ENCODE data around the gene MAP6.

DNA sequence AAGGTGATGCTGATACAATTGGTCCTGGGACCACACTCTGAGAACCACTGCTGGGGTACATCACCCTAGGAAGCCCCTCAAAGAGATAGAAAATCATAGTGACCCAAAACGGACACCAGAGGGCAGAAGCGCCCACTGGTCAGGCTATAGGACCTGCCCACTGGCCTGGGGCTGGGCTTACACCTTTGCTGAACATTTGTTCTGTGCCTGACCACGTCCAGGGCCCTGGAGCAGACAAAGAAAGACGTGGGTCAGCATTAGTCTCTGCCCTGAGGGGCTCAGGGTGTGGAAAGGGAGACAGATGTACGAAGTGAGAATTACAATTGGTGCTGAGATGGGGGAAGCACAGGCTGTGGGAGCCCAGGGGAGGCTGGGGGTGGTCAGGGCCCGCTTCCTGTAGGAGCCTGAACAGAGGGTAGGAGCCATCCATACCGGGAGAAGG, 121.2 kb downstream of the MAP6 start:
- TF ChIP-seq, protein P1, sequence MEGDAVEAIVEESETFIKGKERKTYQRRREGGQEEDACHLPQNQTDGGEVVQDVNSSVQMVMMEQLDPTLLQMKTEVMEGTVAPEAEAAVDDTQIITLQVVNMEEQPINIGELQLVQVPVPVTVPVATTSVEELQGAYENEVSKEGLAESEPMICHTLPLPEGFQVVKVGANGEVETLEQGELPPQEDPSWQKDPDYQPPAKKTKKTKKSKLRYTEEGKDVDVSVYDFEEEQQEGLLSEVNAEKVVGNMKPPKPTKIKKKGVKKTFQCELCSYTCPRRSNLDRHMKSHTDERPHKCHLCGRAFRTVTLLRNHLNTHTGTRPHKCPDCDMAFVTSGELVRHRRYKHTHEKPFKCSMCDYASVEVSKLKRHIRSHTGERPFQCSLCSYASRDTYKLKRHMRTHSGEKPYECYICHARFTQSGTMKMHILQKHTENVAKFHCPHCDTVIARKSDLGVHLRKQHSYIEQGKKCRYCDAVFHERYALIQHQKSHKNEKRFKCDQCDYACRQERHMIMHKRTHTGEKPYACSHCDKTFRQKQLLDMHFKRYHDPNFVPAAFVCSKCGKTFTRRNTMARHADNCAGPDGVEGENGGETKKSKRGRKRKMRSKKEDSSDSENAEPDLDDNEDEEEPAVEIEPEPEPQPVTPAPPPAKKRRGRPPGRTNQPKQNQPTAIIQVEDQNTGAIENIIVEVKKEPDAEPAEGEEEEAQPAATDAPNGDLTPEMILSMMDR (IDR thresholded peaks at IDR 0.05 in 2 of 3, conservative IDR thresholded peaks at IDR 0.05 in 1 of 3; ENCODE audit: borderline replicate concordance in 1 of 3, insufficient read depth in 1 of 3, low read depth in 2 of 3, low read length in 2 of 3) = peak; percentile 80 to 93 (median 86); a peak in 5 of 6 replicates
- TF ChIP-seq EZH2phosphoT487 (IDR thresholded peaks at IDR 0.05; ENCODE audit: borderline replicate concordance) (no peak), POLR2A (IDR thresholded peaks at IDR 0.05; ENCODE audit: borderline replicate concordance, extremely low read depth, insufficient read depth, insufficient read length) (no peak), MAX (IDR thresholded peaks at IDR 0.05) (no peak), POLR2AphosphoS5 (IDR thresholded peaks at IDR 0.05; ENCODE audit: low read depth, low read length) (no peak), SP1 (IDR thresholded peaks at IDR 0.05; ENCODE audit: low read depth) (no peak), EZH2 (IDR thresholded peaks at IDR 0.05) (no peak), CEBPB (IDR thresholded peaks at IDR 0.05; ENCODE audit: low read depth) (no peak), TCF7L2 (IDR thresholded peaks at IDR 0.05; ENCODE audit: borderline replicate concordance, extremely low read depth, insufficient read depth, insufficient read length) (no peak), SRF (IDR thresholded peaks at IDR 0.05; ENCODE audit: low read depth) (no peak), CBX3 (IDR thresholded peaks at IDR 0.05; ENCODE audit: low read depth) (no peak)
- TF ChIP-seq, protein P2, sequence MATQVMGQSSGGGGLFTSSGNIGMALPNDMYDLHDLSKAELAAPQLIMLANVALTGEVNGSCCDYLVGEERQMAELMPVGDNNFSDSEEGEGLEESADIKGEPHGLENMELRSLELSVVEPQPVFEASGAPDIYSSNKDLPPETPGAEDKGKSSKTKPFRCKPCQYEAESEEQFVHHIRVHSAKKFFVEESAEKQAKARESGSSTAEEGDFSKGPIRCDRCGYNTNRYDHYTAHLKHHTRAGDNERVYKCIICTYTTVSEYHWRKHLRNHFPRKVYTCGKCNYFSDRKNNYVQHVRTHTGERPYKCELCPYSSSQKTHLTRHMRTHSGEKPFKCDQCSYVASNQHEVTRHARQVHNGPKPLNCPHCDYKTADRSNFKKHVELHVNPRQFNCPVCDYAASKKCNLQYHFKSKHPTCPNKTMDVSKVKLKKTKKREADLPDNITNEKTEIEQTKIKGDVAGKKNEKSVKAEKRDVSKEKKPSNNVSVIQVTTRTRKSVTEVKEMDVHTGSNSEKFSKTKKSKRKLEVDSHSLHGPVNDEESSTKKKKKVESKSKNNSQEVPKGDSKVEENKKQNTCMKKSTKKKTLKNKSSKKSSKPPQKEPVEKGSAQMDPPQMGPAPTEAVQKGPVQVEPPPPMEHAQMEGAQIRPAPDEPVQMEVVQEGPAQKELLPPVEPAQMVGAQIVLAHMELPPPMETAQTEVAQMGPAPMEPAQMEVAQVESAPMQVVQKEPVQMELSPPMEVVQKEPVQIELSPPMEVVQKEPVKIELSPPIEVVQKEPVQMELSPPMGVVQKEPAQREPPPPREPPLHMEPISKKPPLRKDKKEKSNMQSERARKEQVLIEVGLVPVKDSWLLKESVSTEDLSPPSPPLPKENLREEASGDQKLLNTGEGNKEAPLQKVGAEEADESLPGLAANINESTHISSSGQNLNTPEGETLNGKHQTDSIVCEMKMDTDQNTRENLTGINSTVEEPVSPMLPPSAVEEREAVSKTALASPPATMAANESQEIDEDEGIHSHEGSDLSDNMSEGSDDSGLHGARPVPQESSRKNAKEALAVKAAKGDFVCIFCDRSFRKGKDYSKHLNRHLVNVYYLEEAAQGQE (IDR thresholded peaks at IDR 0.05; ENCODE audit: low read depth) = no peak
- TF ChIP-seq, protein P3, sequence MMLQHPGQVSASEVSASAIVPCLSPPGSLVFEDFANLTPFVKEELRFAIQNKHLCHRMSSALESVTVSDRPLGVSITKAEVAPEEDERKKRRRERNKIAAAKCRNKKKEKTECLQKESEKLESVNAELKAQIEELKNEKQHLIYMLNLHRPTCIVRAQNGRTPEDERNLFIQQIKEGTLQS (IDR thresholded peaks at IDR 0.05) = no peak
- TF ChIP-seq, protein P4, sequence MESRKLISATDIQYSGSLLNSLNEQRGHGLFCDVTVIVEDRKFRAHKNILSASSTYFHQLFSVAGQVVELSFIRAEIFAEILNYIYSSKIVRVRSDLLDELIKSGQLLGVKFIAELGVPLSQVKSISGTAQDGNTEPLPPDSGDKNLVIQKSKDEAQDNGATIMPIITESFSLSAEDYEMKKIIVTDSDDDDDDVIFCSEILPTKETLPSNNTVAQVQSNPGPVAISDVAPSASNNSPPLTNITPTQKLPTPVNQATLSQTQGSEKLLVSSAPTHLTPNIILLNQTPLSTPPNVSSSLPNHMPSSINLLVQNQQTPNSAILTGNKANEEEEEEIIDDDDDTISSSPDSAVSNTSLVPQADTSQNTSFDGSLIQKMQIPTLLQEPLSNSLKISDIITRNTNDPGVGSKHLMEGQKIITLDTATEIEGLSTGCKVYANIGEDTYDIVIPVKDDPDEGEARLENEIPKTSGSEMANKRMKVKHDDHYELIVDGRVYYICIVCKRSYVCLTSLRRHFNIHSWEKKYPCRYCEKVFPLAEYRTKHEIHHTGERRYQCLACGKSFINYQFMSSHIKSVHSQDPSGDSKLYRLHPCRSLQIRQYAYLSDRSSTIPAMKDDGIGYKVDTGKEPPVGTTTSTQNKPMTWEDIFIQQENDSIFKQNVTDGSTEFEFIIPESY (IDR thresholded peaks at IDR 0.05; ENCODE audit: extremely low read depth, insufficient replicate concordance, low read length) = no peak
